Gastroesophageal sphincter (tissue), 4 donors: ENCODE measurements around the gene NAALADL2. TPM values are rescaled to one million over a fixed set of nuclear protein-coding genes. Genes with fewer than 3 reads are reported as not detected.

Experiments used
- ATAC-seq: fragments of 150-250 bp; one replicate; pipeline ENCODE4 v1.9.1; 2016; ENCODE audit warnings: mild to moderate bottlenecking, moderate library complexity
- H3K27ac ChIP-seq, 4 donors: fragments of 200-600 bp; sonication (generic) in 3 of 4; 1 replicate in 3 of 4; 2 replicates in 1 of 4; pipeline ENCODE4 v1.5.1; 2016 to 2019
- H3K27me3 ChIP-seq: fragments of 200-600 bp; sonication (generic); one replicate; pipeline ENCODE4 v1.5.1; 2019
- H3K36me3 ChIP-seq, 2 donors: fragments of 200-600 bp; sonication (generic); one replicate each; pipeline ENCODE4 v1.5.1; 2019; ENCODE audit warnings: control low read depth in 1 of 2
- H3K4me1 ChIP-seq, 3 donors: fragments of 200-600 bp; sonication (generic); 1 replicate in 2 of 3; 2 replicates in 1 of 3; pipeline ENCODE4 v1.5.1; 2016 to 2019; ENCODE audit warnings: control low read depth in 2 of 3
- H3K4me3 ChIP-seq, 2 donors: fragments of 200-600 bp; sonication (generic); one replicate each; pipeline ENCODE4 v1.5.1; 2019; ENCODE audit warnings: mild to moderate bottlenecking in 1 of 2, moderate library complexity in 1 of 2
- H3K9me3 ChIP-seq, 3 donors: fragments of 200-600 bp; sonication (generic); one replicate each; pipeline ENCODE4 v1.5.1; 2017 to 2019; ENCODE audit warnings: control low read depth in 2 of 3
- EP300 ChIP-seq: sonication (generic); formaldehyde crosslinking; IDR thresholded peaks from one replicate; pipeline ENCODE4 v1.6.1; 2017; ENCODE audit warnings: antibody characterized with exemption, mild to moderate bottlenecking
- POLR2A ChIP-seq, 2 donors: fragments of 450-650 bp; IDR thresholded peaks; one replicate each; pipeline ENCODE4 v1.6.1; 2017; ENCODE audit warnings: antibody characterized with exemption in 2 of 2, mild to moderate bottlenecking in 2 of 2, moderate library complexity in 1 of 2
- POLR2AphosphoS5 ChIP-seq: sonication (generic); formaldehyde crosslinking; IDR thresholded peaks from one replicate; pipeline ENCODE4 v1.6.1; 2017; ENCODE audit warnings: antibody characterized with exemption
- WGBS, 2 donors: methylation state at CpG; one replicate each; pipeline ENCODE4 v1.1.5; 2018; ENCODE audit warnings: low coverage in 1 of 2; 5-methylcytosine and 5-hydroxymethylcytosine counted together
- total RNA-seq, 4 donors: library from RNA; depleted of rRNA; stranded (reverse); fragments of >200 nt; gene quantifications; one replicate each; pipeline ENCODE4 v1.1.0, GENCODE V29; 2016
- TF ChIP-seq, protein P1 (sequence below), 4 experiments: fragments of 200-600 bp in 2 of 4; fragments of 450-650 bp in 2 of 4; sonication (generic) in 1 of 4; IDR thresholded peaks; one replicate each; pipeline ENCODE4 v1.5.1; 2017 to 2019; ENCODE audit warnings: antibody characterized with exemption in 4 of 4, mild to moderate bottlenecking in 2 of 4, moderate library complexity in 2 of 4

The NAALADL2 gene
- total RNA-seq, 4 donors from 2014 or later, result 3.1 to 7.4 (median 6.2) TPM

DNA sequence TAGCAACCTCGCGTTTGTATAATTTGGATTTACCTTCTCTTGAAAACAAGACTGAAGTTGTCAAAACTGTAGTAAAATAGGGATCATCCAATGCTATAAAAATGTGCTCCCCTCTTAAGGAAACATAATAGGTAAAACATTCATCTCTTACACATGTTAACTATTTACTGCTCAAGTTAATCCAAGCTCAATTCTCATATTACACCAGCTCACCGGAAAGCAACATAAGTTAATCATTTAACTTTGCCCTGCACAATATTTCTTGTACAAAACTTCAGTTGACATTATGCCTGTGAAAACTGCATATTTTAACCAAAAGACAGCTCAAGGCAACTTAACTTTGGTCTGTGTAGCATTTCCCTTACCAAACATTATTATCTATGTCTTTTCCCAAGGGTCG, 634.2 kb downstream of the NAALADL2 start:
- no peak for ATAC-seq
- no peak for TF ChIP-seq POLR2AphosphoS5
- TF ChIP-seq EP300, result no peak
- TF ChIP-seq, protein P1, sequence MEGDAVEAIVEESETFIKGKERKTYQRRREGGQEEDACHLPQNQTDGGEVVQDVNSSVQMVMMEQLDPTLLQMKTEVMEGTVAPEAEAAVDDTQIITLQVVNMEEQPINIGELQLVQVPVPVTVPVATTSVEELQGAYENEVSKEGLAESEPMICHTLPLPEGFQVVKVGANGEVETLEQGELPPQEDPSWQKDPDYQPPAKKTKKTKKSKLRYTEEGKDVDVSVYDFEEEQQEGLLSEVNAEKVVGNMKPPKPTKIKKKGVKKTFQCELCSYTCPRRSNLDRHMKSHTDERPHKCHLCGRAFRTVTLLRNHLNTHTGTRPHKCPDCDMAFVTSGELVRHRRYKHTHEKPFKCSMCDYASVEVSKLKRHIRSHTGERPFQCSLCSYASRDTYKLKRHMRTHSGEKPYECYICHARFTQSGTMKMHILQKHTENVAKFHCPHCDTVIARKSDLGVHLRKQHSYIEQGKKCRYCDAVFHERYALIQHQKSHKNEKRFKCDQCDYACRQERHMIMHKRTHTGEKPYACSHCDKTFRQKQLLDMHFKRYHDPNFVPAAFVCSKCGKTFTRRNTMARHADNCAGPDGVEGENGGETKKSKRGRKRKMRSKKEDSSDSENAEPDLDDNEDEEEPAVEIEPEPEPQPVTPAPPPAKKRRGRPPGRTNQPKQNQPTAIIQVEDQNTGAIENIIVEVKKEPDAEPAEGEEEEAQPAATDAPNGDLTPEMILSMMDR (IDR thresholded peaks at IDR 0.05), result no peak
- TF ChIP-seq POLR2A (IDR thresholded peaks at IDR 0.05), result no peak

GRCh38 chr3:175495331-175495730, 636.2 kb downstream of the NAALADL2 start:
- Histone ChIP-seq H3K4me1 (no peaks in the 10 kb centered on the region), H3K36me3 (no peaks in the 10 kb centered on the region), H3K27ac (no peak overlapping the region), H3K4me3 (no peak overlapping the region), H3K27me3 (no peaks in the 10 kb centered on the region), H3K9me3 (no peaks in the 10 kb centered on the region)
- no peak for TF ChIP-seq EP300
- TF ChIP-seq, protein P1 (IDR thresholded peaks at IDR 0.05), result no peak
- no peak for TF ChIP-seq POLR2AphosphoS5
- TF ChIP-seq POLR2A (IDR thresholded peaks at IDR 0.05), result no peak
- 73 to 74% methylated on average over 3 of the region's 3 CpGs for WGBS, 2 donors
- no peak for ATAC-seq

More for the DNA sequence above, 634.2 kb downstream of the NAALADL2 start:
- no peaks in the 10 kb centered on the region for H3K4me1 ChIP-seq
- H3K36me3 ChIP-seq, result no peaks in the 10 kb centered on the region
- H3K27me3 ChIP-seq, result no peaks in the 10 kb centered on the region
- H3K9me3 ChIP-seq, result no peaks in the 10 kb centered on the region
- H3K4me3 ChIP-seq, result no peak overlapping the region
- H3K27ac ChIP-seq, result no peak overlapping the region
- 86 to 91% methylated on average over 4 of the region's 4 CpGs for WGBS, 2 donors

DNA sequence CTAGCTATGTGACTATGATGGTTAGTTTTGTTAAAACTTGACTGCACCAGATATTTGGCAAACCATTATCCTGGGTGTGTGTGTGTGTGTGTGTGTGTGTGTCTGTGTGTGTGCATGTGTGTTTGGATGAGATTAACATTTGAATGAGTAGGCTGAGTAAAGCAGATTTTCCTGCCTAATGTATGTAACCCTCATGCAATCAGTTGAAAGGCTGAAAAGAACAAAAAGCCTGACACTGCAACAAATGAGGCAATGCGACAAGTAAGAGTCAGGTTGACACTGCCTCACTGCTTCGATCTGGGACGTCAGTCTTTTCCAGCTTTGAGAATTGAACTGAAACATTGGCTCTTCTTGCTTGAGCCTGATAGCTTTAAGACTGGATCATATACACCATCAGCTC, 643.0 kb downstream of the NAALADL2 start:
- no peaks in the 10 kb centered on the region for H3K9me3 ChIP-seq
- no peaks in the 10 kb centered on the region for H3K27me3 ChIP-seq
- WGBS, 2 donors, result 90 to 92% methylated on average over 2 to 3 of the region's 3 CpGs
- no peak overlapping the region for H3K4me3 ChIP-seq
- no peak for ATAC-seq
- no peak for TF ChIP-seq POLR2A (IDR thresholded peaks at IDR 0.05)
- TF ChIP-seq, protein P1 (IDR thresholded peaks at IDR 0.05), result no peak
- TF ChIP-seq POLR2AphosphoS5, result no peak
- no peak for TF ChIP-seq EP300
- no peaks in the 10 kb centered on the region for H3K36me3 ChIP-seq
- H3K4me1 ChIP-seq, result no peaks in the 10 kb centered on the region
- no peak overlapping the region for H3K27ac ChIP-seq

GRCh38 chr3:175511219-175511785, 652.2 kb downstream of the NAALADL2 start:
- Histone ChIP-seq H3K9me3 (no peaks in the 10 kb centered on the region), H3K27me3 (no peaks in the 10 kb centered on the region), H3K4me3 (no peak overlapping the region), H3K4me1 (no peaks in the 10 kb centered on the region), H3K36me3 (no peaks in the 10 kb centered on the region), H3K27ac (no peak overlapping the region)
- 77 to 79% methylated on average over 3 of the region's 3 CpGs for WGBS, 2 donors
- TF ChIP-seq EP300 (no peak), POLR2AphosphoS5 (no peak), POLR2A (IDR thresholded peaks at IDR 0.05) (no peak)
- TF ChIP-seq, protein P1 (IDR thresholded peaks at IDR 0.05), result no peak
- no peak for ATAC-seq

- Histone ChIP-seq H3K27me3 (no peaks in the 10 kb centered on the region), H3K4me3 (no peak overlapping the region), H3K36me3 (no peaks in the 10 kb centered on the region), H3K27ac (no peak overlapping the region), H3K9me3 (no peaks in the 10 kb centered on the region), H3K4me1 (no peaks in the 10 kb centered on the region)
- 34 to 77% methylated on average over 2 of the region's 2 CpGs for WGBS, 2 donors
- TF ChIP-seq, protein P1 (IDR thresholded peaks at IDR 0.05), result no peak
- TF ChIP-seq EP300, result no peak
- no peak for TF ChIP-seq POLR2AphosphoS5
- TF ChIP-seq POLR2A (IDR thresholded peaks at IDR 0.05), result no peak
- no peak for ATAC-seq
Observed at GRCh38 chr3:175512700-175513099, 653.6 kb downstream of the NAALADL2 start.
